Right lobe of liver (tissue), 6 donors: ENCODE data around the gene AFF4. TPM values are rescaled to one million over a fixed set of nuclear protein-coding genes. Genes with fewer than 3 reads are reported as not detected.
A peak's percentile ranks its signal among the peaks of the same experiment; 100 is the strongest.

Experiments
- ATAC-seq, 4 donors: fragments of 200-7000 bp; cut with Tn5 transposase; one replicate each; pipeline ENCODE4 v1.9.1; 2020; ENCODE audit warnings: mild to moderate bottlenecking in 4 of 4, moderate library complexity in 4 of 4
- DNase-seq, 3 donors: peaks; one replicate each; pipeline ENCODE4 v3.0.0-alpha.2; 2020
- H3K27ac ChIP-seq, 3 donors: fragments of 200-600 bp; one replicate each; pipeline ENCODE4 v1.8.0; 2022
- H3K27me3 ChIP-seq, 2 donors: fragments of 200-600 bp; one replicate each; pipeline ENCODE4 v1.8.0; 2022
- H3K36me3 ChIP-seq, 4 donors: fragments of 200-600 bp; sonication (generic) in 1 of 4; one replicate each; pipeline versions ENCODE4 v1.5.1 to v1.8.0; 2017 to 2022; ENCODE audit warnings: control low read depth in 1 of 4
- H3K4me1 ChIP-seq, 4 donors: fragments of 200-600 bp; sonication (generic) in 1 of 4; one replicate each; pipeline versions ENCODE4 v1.5.1 to v1.8.0; 2017 to 2022; ENCODE audit warnings: control low read depth in 1 of 4
- H3K4me3 ChIP-seq, 3 donors: fragments of 200-600 bp; one replicate each; pipeline ENCODE4 v1.8.0; 2022
- H3K9me3 ChIP-seq, 4 donors: fragments of 200-600 bp; sonication (generic) in 1 of 4; one replicate each; pipeline versions ENCODE4 v1.5.1 to v1.8.0; 2017 to 2022; ENCODE audit warnings: control low read depth in 1 of 4
- CTCF ChIP-seq, 4 donors: fragments of 200-600 bp in 3 of 4; fragments of 450-650 bp in 1 of 4; IDR thresholded peaks; one replicate each; pipeline versions ENCODE4 v1.5.1 to v1.8.0; 2016 to 2022; ENCODE audit warnings: antibody characterized with exemption in 4 of 4, mild to moderate bottlenecking in 2 of 4
- POLR2A ChIP-seq: fragments of 450-650 bp; IDR thresholded peaks from one replicate; pipeline ENCODE4 v1.6.1; 2017; ENCODE audit warnings: antibody characterized with exemption, mild to moderate bottlenecking
- WGBS: methylation state at CpG from one replicate; pipeline ENCODE4 v1.1.6; 2018; ENCODE audit warnings: low coverage, low lambda C conversion rate; ENCODE audit not compliant: insufficient coverage; ENCODE audit errors: missing lambda C conversion rate; 5-methylcytosine and 5-hydroxymethylcytosine counted together
- intact Hi-C, 2 donors: fragments of 100-400 bp; cut with DNase I; formaldehyde crosslinking; loops; one replicate each; pipeline versions ENCODE4 v1.11.2 to v1.14.1; 2022
- total RNA-seq, 6 experiments: library from RNA; depleted of rRNA in 2 of 6; stranded (reverse); fragments of >200 nt in 2 of 6; fragmentation: NEBNext Ultra II Directional in 3 of 6; extraction: Animal tissue kit (Norgen Biotek cat#: 25700) in 3 of 6; gene quantifications; one replicate each; pipeline versions ENCODE4 v1.1.0 to v1.2.4, GENCODE V29; 2016 to 2023
- donor health status: DM: no; HTN: yes; CAD: no.
- donor health status: DM: no; HTN: no; CAD: no.
- donor health status: DM: no; HTN: no; CAD: no.
- donor health status: DM: no; HTN: yes; CAD: no.
- donor health status: DM: no; HTN: yes; CAD: no.

AFF4 gene
- total RNA-seq, 6 experiments from 2014 or later = 16.4 to 26.8 (median 20.2) TPM

DNA sequence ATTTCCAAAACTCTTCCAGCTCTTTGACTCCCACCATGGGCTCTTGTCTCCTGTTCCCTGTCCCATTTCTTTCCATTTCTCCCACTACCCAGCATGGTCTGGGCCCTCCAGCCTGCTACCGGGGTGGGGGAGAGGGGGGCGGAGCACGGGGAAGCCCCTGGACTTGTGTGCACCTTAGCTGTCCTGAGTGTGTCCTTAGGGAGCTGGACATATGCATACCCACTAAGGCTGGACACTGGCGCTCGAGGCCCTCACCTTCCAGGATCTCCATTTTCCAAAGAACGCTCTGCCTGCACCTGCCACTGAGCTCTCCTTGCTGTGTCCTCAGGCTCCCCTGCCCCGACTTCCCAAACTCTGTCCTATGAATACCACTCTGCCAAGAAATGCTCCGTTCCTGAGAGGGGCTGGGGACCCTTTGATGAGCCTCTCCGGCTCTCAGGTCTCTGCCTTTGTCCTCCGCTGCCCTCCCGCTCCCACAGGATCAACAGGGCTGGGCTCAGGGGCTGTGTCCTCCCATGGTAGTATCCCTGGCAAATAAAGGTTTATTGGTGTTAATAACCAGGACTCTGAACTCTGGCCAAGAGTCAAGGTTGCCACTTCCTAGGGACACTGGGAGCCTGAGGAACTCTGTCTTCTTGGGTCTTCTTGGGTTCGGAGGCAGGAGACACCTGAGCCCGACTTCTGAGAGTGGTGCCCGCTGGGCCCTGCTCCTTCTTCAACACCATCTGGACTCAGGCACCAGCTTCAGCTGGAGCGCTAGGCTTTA is 132.2 kb downstream of the AFF4 start:
- WGBS = 70% methylated on average over 9 of the region's 15 CpGs
- no peaks in the 10 kb centered on the region for H3K27me3 ChIP-seq
- TF ChIP-seq POLR2A (no peak), CTCF (IDR thresholded peaks at IDR 0.05) (no peak)
- ATAC-seq (peak in 2 of 4 donors; percentile 0), DNase-seq (no peak)
- peaks cover 0 to 9% (median 0%) of the 10 kb centered on the region in 4 donors for H3K36me3 ChIP-seq
- H3K27ac ChIP-seq = peak overlapping the region; percentile 94 to 96 (median 95)
- H3K4me1 ChIP-seq = peaks cover 0 to 38% (median 10%) of the 10 kb centered on the region in 4 donors
- intact Hi-C loops = no loop called here
- H3K4me3 ChIP-seq = peak overlapping the region; percentile 66 to 92 (median 74)
- H3K9me3 ChIP-seq = no peaks in the 10 kb centered on the region

- peak within 1 kb of the TSS; percentile 66 to 92 (median 74) for H3K4me3 ChIP-seq
- H3K27ac ChIP-seq = peak within 1 kb of the TSS; percentile 94 to 96 (median 95)
- ATAC-seq (peak; percentile 74 to 85 (median 82)), DNase-seq (peak; percentile 87 to 89 (median 89))
- WGBS = 42% methylated on average over 4 of the region's 78 CpGs
- no peaks in the 10 kb centered on the region for H3K9me3 ChIP-seq
- peaks cover 0 to 10% (median 1%) of the 10 kb centered on the region in 4 donors for H3K36me3 ChIP-seq
- TF ChIP-seq POLR2A (peak; percentile 99), CTCF (IDR thresholded peaks at IDR 0.05) (no peak)
- H3K4me1 ChIP-seq = peaks cover 0 to 41% (median 10%) of the 10 kb centered on the region in 4 donors
- no peaks in the 10 kb centered on the region for H3K27me3 ChIP-seq
- intact Hi-C loops = no loop called here
Observed at GRCh38 chr5:132830436-132831094, 132.9 kb downstream of the AFF4 start, which contains the start of gene SHROOM1. Gene SHROOM1, minus strand, starts transcription at chr5:132830647. Its CDS starts 4,507 bp downstream, at chr5:132826140.

GRCh38 chr5:132829742-132830435 is 133.5 kb downstream of the AFF4 start:
- H3K27me3 ChIP-seq = no peaks in the 10 kb centered on the region

More at GRCh38 chr5:132829742-132830435, 133.5 kb downstream of the AFF4 start:
- Histone ChIP-seq H3K4me1 (peaks cover 0 to 41% (median 10%) of the 10 kb centered on the region in 4 donors), H3K9me3 (no peaks in the 10 kb centered on the region), H3K27ac (peak overlapping the region; percentile 94 to 96 (median 95)), H3K36me3 (peaks cover 0 to 15% (median 5%) of the 10 kb centered on the region in 4 donors), H3K4me3 (peak overlapping the region; percentile 66 to 92 (median 74))
- 0% methylated on average over 10 of the region's 75 CpGs for WGBS
- DNase-seq (peak; percentile 85 to 86 (median 85)), ATAC-seq (peak; percentile 67 to 80 (median 78))
- TF ChIP-seq CTCF (IDR thresholded peaks at IDR 0.05) (peak; percentile 79 to 89 (median 87)), POLR2A (no peak)
- intact Hi-C loops = loop anchor here (5.0 to 10.0 kb wide), 2 partner anchors 37 to 55 kb away; partner anchors contain the start of genes GDF9 (in 1 of the 2) and UQCRQ (in 1 of the 2)
